ENCODE measurements around the gene LINC00237.

DNA sequence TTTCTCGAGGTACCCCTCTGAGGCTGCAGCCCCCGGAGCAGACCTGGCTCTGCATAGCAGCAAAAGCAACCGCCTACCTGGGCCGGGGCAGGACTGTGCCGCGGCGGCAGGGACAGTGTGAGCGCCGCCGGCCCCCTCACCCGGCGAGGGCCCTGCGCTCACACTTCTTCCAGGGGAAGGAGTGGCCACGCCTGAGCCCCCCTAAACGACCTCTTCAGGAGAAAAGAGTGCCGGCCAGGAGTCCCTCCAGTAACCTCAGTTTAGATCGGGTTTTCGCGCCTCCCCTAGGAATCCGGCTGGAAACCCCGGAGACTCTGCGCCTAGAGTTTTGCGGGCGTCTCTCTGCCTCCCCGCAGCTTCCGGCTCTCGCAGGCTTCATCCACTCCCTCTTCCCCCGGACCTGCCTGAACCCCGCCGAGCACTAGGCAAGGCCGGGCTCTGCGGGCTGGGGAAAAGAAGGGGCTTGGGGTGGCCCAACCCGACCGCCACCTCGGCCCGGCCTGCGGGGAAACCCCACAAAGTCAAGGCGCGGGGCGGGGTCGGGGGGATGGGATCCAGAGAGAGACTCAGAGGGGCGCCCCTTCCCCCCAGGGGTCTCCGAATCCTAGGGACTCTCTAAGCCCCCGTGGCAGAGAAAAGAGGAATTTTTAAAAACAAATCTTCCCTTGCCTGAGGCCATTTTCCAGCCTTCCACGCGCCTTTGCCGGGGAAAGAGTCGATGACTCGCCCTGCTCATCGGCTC is 558 bp downstream of the LINC00237 start:
- TF ChIP-seq, protein P1, sequence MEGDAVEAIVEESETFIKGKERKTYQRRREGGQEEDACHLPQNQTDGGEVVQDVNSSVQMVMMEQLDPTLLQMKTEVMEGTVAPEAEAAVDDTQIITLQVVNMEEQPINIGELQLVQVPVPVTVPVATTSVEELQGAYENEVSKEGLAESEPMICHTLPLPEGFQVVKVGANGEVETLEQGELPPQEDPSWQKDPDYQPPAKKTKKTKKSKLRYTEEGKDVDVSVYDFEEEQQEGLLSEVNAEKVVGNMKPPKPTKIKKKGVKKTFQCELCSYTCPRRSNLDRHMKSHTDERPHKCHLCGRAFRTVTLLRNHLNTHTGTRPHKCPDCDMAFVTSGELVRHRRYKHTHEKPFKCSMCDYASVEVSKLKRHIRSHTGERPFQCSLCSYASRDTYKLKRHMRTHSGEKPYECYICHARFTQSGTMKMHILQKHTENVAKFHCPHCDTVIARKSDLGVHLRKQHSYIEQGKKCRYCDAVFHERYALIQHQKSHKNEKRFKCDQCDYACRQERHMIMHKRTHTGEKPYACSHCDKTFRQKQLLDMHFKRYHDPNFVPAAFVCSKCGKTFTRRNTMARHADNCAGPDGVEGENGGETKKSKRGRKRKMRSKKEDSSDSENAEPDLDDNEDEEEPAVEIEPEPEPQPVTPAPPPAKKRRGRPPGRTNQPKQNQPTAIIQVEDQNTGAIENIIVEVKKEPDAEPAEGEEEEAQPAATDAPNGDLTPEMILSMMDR (IDR thresholded peaks at IDR 0.05 in 8 of 11, conservative IDR thresholded peaks at IDR 0.05 in 3 of 11) = no peak
- TF ChIP-seq POLR2AphosphoS5 (IDR thresholded peaks at IDR 0.05) = no peak
